HG02870 (cell line): Measurements from ENCODE around the gene PCDHGA1.
"Not testable (repeated sequence)": the region's sequence is repeated elsewhere in the genome, so short reads cannot be mapped to it uniquely, and the experiment has no call there.

Experiments used
- ATAC-seq: cut with Tn5 transposase; IDR thresholded peaks from one replicate; pipeline ENCODE4 v1.9.1; 2021; ENCODE audit warnings: mild to moderate bottlenecking, moderate library complexity; ENCODE audit not compliant: unreplicated experiment

PCDHGA1 gene

DNA sequence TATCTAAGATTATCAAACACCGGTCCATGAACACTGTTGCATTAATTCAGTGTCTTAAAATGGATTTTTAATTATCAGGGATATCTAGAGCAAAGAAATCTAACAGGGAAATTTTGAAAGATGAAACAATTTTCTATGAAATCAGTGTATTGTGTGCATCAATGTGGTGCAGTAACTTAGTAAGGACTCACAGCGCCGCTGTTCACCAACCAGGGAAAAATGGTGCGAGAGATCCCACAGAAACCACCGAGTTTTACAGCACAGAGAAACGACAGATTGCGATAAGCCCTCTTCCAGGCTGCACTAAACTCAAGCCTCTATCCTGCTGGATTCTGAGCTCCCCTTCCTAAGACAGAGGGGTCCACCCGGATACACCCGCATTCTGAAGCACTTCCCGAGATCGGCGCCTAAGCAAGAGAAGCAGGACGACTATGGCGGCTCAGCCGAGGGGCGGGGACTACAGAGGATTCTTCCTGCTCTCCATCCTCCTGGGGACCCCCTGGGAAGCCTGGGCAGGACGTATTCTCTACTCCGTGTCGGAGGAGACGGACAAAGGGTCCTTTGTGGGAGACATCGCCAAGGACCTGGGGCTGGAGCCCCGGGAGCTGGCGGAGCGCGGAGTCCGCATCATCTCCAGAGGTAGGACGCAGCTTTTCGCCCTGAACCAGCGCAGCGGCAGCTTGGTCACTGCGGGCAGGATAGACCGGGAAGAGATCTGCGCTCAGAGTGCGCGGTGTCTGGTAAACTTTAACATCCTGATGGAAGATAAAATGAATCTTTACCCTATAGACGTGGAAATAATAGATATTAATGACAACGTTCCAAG, 52.4 kb downstream of the PCDHGA1 start, which contains the start of gene PCDHGA7:
TSS of gene PCDHGA7 (plus strand) at position 274 of the 826 bp plus-strand sequence. CDS start at position 432, 158 bp downstream.
- no peak for ATAC-seq

DNA sequence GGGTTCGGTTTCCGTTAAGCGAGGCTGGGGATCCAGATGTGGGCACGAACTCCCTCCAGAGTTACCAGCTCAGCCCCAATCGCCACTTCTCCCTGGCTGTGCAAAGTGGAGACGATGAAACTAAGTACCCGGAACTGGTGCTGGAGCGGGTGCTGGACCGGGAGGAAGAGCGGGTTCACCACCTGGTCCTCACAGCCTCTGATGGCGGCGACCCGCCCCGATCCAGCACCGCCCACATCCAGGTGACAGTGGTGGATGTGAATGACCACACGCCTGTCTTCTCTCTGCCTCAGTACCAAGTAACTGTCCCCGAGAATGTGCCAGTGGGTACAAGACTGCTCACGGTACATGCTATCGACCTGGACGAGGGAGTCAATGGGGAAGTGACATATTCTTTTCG, 53.0 kb downstream of the PCDHGA1 start:
- ATAC-seq, result no peak

DNA sequence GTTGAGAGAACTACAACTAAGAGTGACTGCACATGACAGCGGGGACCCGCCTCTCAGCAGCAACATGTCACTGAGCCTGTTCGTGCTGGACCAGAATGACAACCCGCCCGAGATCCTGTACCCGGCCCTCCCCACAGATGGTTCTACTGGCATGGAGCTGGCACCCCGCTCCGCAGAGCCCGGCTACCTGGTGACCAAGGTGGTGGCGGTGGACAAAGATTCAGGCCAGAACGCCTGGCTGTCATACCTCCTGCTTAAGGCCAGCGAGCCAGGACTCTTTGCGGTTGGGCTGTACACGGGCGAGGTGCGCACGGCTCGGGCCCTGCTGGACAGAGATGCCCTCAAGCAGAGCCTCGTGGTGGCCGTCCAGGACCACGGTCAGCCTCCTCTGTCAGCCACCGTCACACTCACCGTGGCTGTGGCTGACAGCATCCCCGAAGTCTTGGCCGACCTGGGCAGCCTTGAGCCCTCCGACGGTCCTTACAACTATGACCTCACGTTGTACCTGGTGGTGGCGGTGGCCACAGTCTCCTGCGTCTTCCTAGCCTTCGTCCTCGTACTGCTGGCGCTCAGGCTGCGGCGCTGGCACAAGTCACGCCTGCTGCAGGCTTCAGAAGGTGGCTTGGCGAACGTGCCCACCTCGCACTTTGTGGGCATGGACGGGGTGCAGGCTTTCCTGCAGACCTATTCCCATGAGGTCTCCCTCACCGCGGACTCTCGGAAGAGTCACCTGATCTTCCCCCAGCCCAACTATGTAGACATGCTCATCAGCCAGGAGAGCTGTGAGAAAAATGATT, 54.4 kb downstream of the PCDHGA1 start:
- no peak for ATAC-seq

DNA sequence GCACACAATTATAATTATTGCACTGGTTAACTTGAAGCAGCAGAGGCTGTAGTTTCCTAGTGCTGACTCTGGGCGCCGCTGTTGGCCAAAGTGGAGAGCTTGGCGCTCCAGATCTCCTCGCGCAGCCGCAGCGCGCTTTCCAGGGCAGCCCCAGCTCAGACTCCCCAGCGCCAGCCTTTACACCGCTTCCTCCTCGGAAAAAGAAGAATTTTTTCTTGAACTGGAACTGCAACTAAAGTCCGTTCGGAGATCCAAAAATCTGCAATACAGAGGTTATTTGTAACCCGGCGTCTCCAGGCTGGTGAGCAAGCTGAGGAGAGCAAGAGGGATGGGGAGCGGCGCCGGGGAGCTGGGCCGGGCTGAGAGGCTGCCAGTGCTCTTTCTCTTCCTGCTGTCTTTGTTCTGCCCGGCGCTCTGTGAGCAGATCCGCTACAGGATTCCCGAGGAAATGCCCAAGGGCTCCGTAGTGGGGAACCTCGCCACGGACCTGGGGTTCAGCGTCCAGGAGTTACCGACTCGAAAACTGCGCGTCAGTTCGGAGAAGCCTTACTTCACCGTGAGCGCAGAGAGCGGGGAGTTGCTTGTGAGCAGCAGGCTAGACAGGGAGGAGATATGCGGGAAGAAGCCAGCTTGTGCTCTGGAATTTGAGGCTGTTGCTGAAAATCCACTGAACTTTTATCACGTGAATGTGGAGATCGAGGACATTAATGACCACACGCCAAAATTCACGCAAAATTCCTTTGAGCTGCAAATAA, 57.4 kb downstream of the PCDHGA1 start, which contains the start of gene PCDHGB4:
TSS of gene PCDHGB4 (plus strand) at position 142 of the 755 bp plus-strand sequence. CDS start at position 329, 187 bp downstream.
- ATAC-seq, result not testable (repeated sequence)

DNA sequence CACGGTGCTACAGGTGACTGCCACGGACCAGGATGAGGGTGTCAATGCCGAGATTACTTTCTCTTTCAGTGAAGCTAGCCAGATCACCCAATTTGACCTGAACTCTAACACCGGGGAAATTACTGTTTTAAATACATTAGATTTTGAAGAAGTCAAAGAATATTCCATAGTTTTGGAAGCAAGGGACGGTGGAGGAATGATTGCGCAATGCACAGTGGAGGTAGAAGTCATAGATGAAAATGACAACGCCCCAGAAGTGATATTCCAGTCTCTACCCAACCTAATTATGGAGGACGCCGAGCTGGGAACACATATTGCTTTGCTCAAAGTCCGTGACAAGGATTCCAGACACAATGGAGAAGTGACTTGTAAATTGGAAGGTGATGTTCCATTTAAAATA, 58.3 kb downstream of the PCDHGA1 start:
- ATAC-seq, result no peak

DNA sequence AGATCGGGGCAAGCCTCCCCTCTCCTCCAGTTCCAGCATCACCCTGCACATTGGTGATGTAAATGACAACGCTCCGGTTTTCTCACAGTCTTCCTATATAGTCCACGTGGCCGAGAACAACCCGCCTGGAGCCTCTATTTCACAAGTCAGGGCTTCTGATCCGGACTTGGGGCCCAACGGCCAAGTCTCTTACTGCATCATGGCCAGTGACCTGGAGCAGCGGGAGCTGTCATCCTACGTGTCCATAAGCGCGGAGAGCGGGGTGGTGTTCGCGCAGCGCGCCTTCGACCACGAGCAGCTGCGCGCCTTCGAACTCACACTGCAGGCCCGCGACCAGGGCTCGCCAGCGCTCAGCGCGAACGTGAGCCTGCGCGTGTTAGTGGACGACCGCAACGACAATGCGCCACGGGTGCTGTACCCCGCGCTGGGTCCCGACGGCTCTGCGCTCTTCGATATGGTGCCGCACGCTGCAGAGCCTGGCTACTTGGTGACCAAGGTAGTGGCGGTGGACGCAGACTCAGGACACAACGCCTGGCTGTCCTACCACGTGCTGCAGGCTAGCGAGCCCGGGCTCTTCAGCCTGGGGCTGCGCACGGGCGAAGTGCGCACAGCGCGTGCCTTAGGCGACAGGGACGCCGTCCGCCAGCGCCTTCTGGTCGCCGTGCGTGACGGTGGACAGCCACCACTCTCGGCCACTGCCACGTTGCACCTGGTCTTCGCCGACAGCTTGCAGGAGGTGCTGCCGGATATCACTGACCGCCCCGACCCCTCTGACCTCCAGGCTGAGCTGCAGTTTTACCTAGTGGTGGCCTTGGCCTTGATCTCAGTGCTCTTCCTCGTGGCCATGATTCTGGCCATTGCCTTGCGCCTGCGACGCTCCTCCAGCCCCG, 59.1 kb downstream of the PCDHGA1 start:
- ATAC-seq, result no peak

DNA sequence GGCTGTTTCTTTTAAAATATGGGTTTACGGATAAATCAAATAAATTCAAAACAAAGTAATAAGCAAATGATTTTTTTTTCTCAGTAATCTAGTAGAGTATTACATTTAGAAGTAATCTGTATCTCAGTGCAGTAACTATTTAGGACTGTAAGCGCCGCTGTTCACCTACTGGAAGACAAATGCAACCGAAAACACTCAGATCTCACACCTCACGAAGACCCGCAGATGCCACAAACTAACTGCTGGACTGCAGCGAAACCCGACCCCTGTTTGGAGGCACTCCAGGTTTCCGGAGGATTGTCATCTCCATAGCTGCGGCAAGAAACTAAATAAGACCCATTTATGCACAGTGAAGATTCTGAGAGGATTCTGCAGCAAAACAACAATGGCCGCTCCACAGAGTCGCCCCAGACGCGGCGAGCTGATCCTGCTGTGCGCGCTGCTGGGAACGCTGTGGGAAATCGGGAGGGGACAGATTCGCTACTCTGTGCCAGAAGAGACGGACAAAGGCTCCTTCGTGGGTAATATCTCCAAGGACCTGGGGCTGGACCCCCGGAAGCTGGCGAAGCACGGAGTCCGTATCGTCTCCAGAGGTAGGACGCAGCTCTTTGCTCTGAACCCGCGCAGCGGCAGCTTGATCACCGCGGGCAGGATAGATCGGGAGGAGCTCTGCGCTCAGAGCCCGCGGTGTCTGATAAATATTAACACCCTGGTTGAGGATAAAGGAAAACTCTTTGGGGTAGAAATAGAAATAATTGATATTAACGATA, 62.3 kb downstream of the PCDHGA1 start, which contains the start of gene PCDHGA8:
TSS of gene PCDHGA8 (plus strand) at position 205 of the 770 bp plus-strand sequence. CDS start at position 386, 181 bp downstream.
- no peak for ATAC-seq

DNA sequence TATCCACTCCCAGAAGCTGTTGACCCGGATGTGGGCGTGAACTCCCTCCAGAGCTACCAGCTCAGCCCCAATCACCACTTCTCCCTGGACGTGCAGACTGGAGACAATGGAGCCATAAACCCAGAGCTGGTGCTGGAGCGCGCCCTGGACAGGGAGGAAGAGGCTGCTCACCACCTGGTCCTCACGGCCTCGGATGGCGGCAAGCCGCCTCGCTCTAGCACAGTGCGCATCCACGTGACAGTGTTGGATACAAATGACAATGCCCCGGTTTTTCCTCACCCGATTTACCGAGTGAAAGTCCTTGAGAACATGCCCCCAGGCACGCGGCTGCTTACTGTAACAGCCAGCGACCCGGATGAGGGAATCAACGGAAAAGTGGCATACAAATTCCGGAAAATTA, 63.0 kb downstream of the PCDHGA1 start:
- no peak for ATAC-seq

DNA sequence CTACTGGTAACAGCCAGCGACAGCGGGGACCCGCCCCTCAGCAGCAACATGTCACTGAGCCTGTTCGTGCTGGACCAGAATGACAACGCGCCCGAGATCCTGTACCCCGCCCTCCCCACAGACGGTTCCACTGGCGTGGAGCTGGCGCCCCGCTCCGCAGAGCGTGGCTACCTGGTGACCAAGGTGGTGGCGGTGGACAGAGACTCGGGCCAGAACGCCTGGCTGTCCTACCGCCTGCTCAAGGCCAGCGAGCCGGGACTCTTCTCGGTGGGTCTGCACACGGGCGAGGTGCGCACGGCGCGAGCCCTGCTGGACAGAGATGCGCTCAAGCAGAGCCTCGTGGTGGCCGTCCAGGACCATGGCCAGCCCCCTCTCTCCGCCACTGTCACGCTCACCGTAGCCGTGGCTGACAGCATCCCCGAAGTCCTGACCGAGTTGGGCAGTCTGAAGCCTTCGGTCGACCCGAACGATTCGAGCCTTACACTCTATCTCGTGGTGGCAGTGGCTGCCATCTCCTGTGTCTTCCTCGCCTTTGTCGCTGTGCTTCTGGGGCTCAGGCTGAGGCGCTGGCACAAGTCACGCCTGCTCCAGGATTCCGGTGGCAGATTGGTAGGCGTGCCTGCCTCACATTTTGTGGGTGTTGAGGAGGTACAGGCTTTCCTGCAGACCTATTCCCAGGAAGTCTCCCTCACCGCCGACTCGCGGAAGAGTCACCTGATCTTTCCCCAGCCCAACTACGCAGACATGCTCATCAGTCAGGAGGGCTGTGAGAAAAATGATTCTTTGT, 64.3 kb downstream of the PCDHGA1 start:
- ATAC-seq, result not testable (repeated sequence)

DNA sequence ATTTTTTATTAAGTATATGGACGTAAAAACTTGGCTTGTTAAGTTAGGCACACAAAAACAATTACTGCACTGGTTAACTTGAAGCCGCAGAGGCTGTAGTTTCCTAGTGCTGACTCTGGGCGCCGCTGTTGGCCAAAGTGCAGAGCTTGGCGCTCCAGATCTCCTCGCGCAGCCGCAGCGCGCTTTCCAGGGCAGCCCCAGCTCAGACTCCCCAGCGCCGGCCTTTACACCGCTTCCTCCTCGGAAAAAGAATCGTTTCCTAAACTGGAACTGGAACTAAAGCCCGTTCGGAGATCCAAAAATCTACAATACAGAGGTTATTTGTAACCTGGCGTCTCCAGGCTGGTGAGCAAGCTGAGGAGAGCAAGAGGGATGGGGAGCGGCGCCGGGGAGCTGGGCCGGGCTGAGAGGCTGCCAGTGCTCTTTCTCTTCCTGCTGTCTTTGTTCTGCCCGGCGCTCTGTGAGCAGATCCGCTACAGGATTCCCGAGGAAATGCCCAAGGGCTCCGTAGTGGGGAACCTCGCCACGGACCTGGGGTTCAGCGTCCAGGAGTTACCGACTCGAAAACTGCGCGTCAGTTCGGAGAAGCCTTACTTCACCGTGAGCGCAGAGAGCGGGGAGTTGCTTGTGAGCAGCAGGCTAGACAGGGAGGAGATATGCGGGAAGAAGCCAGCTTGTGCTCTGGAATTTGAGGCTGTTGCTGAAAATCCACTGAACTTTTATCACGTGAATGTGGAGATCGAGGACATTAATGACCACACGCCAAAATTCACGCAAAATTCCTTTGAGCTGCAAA, 67.6 kb downstream of the PCDHGA1 start, which contains the start of gene PCDHGB5:
TSS of gene PCDHGB5 (plus strand) at position 192 of the 796 bp plus-strand sequence. CDS start at position 373, 181 bp downstream.
- ATAC-seq, result peak; percentile 84

DNA sequence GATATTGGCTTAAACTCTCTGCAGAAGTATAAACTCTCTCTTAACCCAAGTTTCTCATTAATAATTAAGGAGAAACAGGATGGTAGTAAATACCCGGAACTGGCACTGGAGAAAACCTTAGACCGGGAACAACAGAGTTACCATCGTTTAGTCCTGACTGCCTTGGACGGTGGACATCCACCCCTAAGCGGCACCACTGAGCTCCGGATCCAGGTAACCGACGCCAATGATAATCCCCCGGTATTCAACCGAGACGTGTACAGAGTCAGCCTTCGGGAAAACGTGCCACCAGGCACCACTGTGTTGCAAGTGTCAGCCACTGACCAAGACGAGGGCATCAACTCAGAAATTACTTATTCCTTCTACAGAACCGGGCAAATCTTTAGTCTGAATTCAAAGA, 68.3 kb downstream of the PCDHGA1 start:
- ATAC-seq, result no peak

DNA sequence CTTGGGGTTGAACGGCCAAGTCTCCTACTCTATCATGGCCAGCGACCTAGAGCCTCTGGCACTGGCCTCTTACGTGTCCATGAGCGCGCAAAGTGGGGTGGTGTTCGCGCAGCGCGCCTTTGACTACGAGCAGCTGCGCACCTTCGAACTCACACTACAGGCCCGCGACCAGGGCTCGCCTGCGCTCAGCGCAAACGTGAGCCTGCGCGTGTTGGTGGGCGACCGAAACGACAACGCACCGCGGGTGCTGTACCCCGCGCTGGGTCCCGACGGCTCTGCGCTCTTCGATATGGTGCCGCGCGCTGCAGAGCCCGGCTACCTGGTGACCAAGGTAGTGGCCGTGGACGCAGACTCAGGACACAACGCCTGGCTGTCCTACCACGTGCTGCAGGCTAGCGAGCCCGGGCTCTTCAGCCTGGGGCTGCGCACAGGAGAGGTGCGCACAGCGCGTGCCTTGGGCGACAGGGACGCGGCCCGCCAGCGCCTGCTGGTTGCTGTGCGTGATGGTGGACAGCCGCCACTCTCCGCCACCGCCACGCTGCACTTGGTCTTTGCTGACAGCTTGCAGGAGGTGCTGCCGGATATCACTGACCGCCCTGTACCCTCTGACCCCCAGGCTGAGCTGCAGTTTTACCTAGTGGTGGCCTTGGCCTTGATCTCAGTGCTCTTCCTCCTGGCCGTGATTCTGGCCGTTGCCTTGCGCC, 69.4 kb downstream of the PCDHGA1 start:
- no peak for ATAC-seq

DNA sequence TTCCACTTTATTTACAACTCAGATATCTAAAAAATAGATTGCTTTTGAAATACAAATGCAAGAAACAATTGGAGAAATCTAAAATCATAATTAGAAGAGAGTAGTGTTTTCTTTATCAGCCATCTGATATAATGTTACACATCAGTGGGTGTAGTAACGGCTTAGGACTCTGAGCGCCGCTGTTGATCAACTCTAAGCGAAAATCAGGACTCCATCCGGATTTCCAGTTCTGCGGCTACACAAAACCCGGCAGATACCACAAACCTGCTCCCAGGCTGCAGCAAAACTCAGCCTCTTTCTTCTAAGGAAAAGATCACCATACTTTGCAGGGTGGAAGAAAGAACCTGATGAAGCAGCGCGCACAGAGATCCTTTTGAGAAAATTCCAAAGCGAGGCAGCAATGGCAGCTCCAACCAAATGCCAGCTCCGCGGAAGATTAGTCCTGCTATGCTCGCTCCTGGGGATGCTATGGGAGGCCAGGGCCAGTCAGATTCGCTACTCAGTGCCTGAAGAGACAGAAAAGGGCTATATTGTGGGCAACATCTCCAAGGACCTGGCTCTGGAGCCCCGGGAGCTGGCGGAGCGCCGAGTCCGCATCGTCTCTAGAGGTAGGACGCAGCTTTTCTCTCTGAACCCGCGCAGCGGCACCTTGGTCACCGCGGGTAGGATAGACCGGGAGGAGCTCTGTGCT, 72.4 kb downstream of the PCDHGA1 start, which contains the start of gene PCDHGA9:
TSS of gene PCDHGA9 (plus strand) at position 226 of the 691 bp plus-strand sequence. CDS start at position 401, 175 bp downstream.
- ATAC-seq, result no peak

DNA sequence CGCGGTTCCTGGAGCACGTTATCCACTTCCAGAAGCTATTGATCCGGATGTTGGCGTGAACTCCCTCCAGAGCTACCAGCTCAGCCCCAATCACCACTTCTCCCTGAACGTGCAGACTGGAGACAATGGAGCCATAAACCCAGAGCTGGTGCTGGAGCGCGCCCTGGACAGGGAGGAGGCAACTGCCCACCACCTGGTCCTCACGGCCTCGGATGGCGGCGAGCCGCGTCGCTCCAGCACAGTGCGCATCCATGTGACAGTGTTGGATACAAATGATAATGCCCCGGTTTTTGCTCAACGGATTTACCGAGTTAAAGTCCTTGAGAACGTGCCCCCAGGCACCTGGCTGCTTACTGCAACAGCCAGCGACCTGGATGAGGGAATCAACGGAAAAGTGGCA, 73.1 kb downstream of the PCDHGA1 start:
- ATAC-seq, result no peak

DNA sequence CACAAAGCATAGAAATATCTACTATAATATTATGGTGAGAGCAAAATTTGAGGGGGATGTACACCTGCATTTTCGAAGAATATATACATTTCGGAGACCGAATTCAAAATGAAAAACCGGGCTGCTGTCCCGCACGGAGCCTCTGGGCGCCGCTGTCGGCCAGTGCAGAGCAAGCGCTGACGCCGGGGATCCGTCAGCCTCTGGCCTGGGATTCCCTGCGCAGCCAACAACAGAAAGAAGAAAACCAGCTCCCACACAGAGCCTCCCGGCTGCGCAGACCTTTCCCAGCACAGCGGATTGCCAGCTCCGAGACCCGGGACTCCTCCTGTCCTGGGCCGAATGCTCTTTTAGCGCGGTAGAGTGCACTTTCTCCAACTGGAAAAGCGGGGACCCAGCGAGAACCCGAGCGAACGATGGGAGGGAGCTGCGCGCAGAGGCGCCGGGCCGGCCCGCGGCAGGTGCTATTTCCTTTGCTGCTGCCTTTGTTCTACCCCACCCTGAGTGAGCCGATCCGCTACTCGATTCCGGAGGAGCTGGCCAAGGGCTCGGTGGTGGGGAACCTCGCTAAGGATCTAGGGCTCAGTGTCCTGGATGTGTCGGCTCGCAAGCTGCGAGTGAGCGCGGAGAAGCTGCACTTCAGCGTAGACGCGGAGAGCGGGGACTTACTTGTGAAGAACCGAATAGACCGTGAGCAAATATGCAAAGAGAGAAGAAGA, 77.6 kb downstream of the PCDHGA1 start, which contains the start of gene PCDHGB6:
TSS of gene PCDHGB6 (plus strand) at position 232 of the 716 bp plus-strand sequence. CDS start at position 414, 182 bp downstream.
- peak; percentile 69 for ATAC-seq
